Lower leg skin (tissue), 3 donors: ENCODE measurements around the gene SIGLEC8.

Experiments used
- POLR2A ChIP-seq, 2 donors: fragments of 450-650 bp; IDR thresholded peaks; one replicate each; pipeline ENCODE4 v1.6.1; 2016 to 2017; ENCODE audit warnings: antibody characterized with exemption in 2 of 2, mild to moderate bottlenecking in 1 of 2, moderate library complexity in 1 of 2
- TF ChIP-seq, protein P1 (sequence below), 3 donors: fragments of 450-650 bp; IDR thresholded peaks; one replicate each; pipeline ENCODE4 v1.5.1; 2016; ENCODE audit warnings: antibody characterized with exemption in 3 of 3, mild to moderate bottlenecking in 3 of 3, moderate library complexity in 2 of 3

DNA sequence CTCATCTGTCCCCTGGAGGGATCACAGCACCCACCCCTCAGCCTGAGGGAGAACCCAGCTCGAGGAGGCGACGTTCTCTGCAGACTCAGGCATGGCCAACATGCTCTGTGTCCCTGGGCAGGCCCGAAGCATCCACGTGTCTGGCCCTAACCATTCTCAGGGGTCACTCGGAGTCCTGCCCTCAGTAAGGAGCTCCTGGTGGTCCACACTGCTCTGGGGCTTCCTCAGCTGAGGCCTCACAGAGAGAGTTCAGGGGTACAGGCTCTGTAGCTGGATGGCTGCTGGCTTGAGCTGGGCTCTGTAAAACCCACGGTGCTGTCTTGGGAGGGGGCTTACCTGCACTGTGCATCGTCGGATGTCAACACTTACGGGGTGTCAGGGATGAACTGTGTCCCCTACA is 4.4 kb upstream of the SIGLEC8 start:
- TF ChIP-seq, protein P1, sequence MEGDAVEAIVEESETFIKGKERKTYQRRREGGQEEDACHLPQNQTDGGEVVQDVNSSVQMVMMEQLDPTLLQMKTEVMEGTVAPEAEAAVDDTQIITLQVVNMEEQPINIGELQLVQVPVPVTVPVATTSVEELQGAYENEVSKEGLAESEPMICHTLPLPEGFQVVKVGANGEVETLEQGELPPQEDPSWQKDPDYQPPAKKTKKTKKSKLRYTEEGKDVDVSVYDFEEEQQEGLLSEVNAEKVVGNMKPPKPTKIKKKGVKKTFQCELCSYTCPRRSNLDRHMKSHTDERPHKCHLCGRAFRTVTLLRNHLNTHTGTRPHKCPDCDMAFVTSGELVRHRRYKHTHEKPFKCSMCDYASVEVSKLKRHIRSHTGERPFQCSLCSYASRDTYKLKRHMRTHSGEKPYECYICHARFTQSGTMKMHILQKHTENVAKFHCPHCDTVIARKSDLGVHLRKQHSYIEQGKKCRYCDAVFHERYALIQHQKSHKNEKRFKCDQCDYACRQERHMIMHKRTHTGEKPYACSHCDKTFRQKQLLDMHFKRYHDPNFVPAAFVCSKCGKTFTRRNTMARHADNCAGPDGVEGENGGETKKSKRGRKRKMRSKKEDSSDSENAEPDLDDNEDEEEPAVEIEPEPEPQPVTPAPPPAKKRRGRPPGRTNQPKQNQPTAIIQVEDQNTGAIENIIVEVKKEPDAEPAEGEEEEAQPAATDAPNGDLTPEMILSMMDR (IDR thresholded peaks at IDR 0.05), result no peak
- no peak for TF ChIP-seq POLR2A (IDR thresholded peaks at IDR 0.05)
